ENCODE measurements around the gene SLX4IP. TPM values are rescaled to one million over a fixed set of nuclear protein-coding genes. Genes with fewer than 3 reads are reported as not detected.

SLX4IP gene
- total and polyA plus RNA-seq, 2 of the 13 experiments (the other 11 are each of a cell fraction or from before 2014, with no cell fraction given): 3.6 to 7.3 TPM

DNA sequence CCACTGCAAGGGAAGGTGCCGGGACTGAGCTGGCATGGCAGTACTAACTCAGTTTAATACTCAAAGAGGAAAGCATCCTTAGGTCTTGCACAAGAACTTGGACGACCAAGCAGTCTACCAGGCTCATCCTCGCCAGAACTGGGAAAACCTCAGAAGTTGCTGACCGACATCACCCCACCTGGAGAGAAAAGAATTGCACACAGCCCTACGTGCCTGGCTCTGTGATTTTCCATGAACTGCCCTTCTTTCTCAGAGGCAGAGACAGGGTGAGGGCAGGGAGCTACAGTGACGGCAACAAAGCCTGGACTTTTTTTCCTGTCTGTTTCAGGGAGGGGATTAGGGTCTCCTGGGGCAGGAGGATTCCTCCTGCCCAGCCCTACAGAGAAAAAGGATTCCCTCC lies 230.7 kb downstream of the SLX4IP start (continued):
- 0 out of 2 replicates have a peak, but pooled peaks have one; percentile 36 for TF ChIP-seq PRMT3 (CRISPR knock-in tag; IDR thresholded peaks at IDR 0.05; ENCODE audit: borderline replicate concordance, low read depth)
- TF ChIP-seq ZNF143 (CRISPR knock-in tag; IDR thresholded peaks at IDR 0.05): no peak
- no peak for TF ChIP-seq JUN (CRISPR knock-in tag; IDR thresholded peaks at IDR 0.05)
- no peak for TF ChIP-seq RFXAP (CRISPR knock-in tag; IDR thresholded peaks at IDR 0.05; ENCODE audit: borderline replicate concordance)
- TF ChIP-seq ZBTB38 (CRISPR knock-in tag; IDR thresholded peaks at IDR 0.05): 0 out of 2 replicates have a peak, but pooled peaks have one; percentile 41
- TF ChIP-seq, protein P1, sequence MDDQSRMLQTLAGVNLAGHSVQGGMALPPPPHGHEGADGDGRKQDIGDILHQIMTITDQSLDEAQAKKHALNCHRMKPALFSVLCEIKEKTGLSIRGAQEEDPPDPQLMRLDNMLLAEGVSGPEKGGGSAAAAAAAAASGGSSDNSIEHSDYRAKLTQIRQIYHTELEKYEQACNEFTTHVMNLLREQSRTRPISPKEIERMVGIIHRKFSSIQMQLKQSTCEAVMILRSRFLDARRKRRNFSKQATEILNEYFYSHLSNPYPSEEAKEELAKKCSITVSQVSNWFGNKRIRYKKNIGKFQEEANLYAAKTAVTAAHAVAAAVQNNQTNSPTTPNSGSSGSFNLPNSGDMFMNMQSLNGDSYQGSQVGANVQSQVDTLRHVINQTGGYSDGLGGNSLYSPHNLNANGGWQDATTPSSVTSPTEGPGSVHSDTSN (CRISPR knock-in tag; IDR thresholded peaks at IDR 0.05; ENCODE audit: borderline replicate concordance): no peak
- 0 out of 2 replicates have a peak, but pooled peaks have one; percentile 23 for TF ChIP-seq ZNF777 (CRISPR knock-in tag; IDR thresholded peaks at IDR 0.05)
- TF ChIP-seq, protein P2, sequence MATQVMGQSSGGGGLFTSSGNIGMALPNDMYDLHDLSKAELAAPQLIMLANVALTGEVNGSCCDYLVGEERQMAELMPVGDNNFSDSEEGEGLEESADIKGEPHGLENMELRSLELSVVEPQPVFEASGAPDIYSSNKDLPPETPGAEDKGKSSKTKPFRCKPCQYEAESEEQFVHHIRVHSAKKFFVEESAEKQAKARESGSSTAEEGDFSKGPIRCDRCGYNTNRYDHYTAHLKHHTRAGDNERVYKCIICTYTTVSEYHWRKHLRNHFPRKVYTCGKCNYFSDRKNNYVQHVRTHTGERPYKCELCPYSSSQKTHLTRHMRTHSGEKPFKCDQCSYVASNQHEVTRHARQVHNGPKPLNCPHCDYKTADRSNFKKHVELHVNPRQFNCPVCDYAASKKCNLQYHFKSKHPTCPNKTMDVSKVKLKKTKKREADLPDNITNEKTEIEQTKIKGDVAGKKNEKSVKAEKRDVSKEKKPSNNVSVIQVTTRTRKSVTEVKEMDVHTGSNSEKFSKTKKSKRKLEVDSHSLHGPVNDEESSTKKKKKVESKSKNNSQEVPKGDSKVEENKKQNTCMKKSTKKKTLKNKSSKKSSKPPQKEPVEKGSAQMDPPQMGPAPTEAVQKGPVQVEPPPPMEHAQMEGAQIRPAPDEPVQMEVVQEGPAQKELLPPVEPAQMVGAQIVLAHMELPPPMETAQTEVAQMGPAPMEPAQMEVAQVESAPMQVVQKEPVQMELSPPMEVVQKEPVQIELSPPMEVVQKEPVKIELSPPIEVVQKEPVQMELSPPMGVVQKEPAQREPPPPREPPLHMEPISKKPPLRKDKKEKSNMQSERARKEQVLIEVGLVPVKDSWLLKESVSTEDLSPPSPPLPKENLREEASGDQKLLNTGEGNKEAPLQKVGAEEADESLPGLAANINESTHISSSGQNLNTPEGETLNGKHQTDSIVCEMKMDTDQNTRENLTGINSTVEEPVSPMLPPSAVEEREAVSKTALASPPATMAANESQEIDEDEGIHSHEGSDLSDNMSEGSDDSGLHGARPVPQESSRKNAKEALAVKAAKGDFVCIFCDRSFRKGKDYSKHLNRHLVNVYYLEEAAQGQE (IDR thresholded peaks at IDR 0.05; ENCODE audit: borderline replicate concordance in 1 of 2, low read depth in 1 of 2, low read length in 2 of 2): 0 out of 4 replicates have a peak, but pooled peaks of 1 of the 2 experiments have one; percentile 18
- 0 out of 2 replicates have a peak, but pooled peaks have one; percentile 12 for TF ChIP-seq ZNF891 (CRISPR knock-in tag; IDR thresholded peaks at IDR 0.05)
- no peak for TF ChIP-seq RXRB (CRISPR knock-in tag; IDR thresholded peaks at IDR 0.05; ENCODE audit: borderline replicate concordance)
- no peak for TF ChIP-seq ZFP90 (CRISPR knock-in tag; IDR thresholded peaks at IDR 0.05; ENCODE audit: borderline replicate concordance)
- TF ChIP-seq, protein P3, sequence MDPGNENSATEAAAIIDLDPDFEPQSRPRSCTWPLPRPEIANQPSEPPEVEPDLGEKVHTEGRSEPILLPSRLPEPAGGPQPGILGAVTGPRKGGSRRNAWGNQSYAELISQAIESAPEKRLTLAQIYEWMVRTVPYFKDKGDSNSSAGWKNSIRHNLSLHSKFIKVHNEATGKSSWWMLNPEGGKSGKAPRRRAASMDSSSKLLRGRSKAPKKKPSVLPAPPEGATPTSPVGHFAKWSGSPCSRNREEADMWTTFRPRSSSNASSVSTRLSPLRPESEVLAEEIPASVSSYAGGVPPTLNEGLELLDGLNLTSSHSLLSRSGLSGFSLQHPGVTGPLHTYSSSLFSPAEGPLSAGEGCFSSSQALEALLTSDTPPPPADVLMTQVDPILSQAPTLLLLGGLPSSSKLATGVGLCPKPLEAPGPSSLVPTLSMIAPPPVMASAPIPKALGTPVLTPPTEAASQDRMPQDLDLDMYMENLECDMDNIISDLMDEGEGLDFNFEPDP (CRISPR knock-in tag; conservative IDR thresholded peaks at IDR 0.05): no peak
- peak; percentile 20; the same call in 1 of the 2 replicates for TF ChIP-seq POLR2G (IDR thresholded peaks at IDR 0.05; ENCODE audit: low read depth, low read length)
- TF ChIP-seq, protein P4, sequence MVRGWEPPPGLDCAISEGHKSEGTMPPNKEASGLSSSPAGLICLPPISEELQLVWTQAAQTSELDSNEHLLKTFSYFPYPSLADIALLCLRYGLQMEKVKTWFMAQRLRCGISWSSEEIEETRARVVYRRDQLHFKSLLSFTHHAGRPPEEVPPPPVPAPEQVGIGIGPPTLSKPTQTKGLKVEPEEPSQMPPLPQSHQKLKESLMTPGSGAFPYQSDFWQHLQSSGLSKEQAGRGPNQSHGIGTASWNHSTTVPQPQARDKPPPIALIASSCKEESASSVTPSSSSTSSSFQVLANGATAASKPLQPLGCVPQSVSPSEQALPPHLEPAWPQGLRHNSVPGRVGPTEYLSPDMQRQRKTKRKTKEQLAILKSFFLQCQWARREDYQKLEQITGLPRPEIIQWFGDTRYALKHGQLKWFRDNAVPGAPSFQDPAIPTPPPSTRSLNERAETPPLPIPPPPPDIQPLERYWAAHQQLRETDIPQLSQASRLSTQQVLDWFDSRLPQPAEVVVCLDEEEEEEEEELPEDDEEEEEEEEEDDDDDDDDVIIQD (CRISPR knock-in tag; IDR thresholded peaks at IDR 0.05; ENCODE audit: low read depth): no peak
- 0 out of 2 replicates have a peak, but pooled peaks have one; percentile 15 for TF ChIP-seq ZNF230 (CRISPR knock-in tag; IDR thresholded peaks at IDR 0.05)
- TF ChIP-seq CEBPB (IDR thresholded peaks at IDR 0.05; ENCODE audit: borderline replicate concordance, low read depth, low read length): 0 out of 2 replicates have a peak, but pooled peaks have one; percentile 25
- no peak for TF ChIP-seq ZNF10 (CRISPR knock-in tag; IDR thresholded peaks at IDR 0.05; ENCODE audit: borderline replicate concordance, low read depth)
- TF ChIP-seq DMAP1 (CRISPR knock-in tag; IDR thresholded peaks at IDR 0.05): peak; percentile 11; the same call in 1 of the 2 replicates
- TF ChIP-seq ZNF605 (CRISPR knock-in tag; IDR thresholded peaks at IDR 0.05): 0 out of 2 replicates have a peak, but pooled peaks have one; percentile 9
- TF ChIP-seq, protein P5, sequence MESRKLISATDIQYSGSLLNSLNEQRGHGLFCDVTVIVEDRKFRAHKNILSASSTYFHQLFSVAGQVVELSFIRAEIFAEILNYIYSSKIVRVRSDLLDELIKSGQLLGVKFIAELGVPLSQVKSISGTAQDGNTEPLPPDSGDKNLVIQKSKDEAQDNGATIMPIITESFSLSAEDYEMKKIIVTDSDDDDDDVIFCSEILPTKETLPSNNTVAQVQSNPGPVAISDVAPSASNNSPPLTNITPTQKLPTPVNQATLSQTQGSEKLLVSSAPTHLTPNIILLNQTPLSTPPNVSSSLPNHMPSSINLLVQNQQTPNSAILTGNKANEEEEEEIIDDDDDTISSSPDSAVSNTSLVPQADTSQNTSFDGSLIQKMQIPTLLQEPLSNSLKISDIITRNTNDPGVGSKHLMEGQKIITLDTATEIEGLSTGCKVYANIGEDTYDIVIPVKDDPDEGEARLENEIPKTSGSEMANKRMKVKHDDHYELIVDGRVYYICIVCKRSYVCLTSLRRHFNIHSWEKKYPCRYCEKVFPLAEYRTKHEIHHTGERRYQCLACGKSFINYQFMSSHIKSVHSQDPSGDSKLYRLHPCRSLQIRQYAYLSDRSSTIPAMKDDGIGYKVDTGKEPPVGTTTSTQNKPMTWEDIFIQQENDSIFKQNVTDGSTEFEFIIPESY (CRISPR knock-in tag; IDR thresholded peaks at IDR 0.05): peak; percentile 22; the same call in 1 of the 2 replicates
